ENCODE data around the gene KDM7A.

GRCh38 chr7:140134039-140134438 lies 42.7 kb downstream of the KDM7A start:
- no peak for TF ChIP-seq CTCF (tag by site-specific recombination; IDR thresholded peaks at IDR 0.05)
- TF ChIP-seq ZNF184 (tag by site-specific recombination; IDR thresholded peaks at IDR 0.05): no peak
- TF ChIP-seq ZNF518A (tag by site-specific recombination; conservative IDR thresholded peaks at IDR 0.05; ENCODE audit: low read depth): no peak
- TF ChIP-seq HIC1 (tag by site-specific recombination; IDR thresholded peaks at IDR 0.05): no peak
- TF ChIP-seq TSHZ1 (tag by site-specific recombination; IDR thresholded peaks at IDR 0.05; ENCODE audit: borderline replicate concordance): no peak
- no peak for TF ChIP-seq YY1 (tag by site-specific recombination; IDR thresholded peaks at IDR 0.05)

Measured in HEK293 (cell line).